ENCODE measurements around the gene INS. TPM values are rescaled to one million over a fixed set of nuclear protein-coding genes. Genes with fewer than 3 reads are reported as not detected.

The INS gene
- total RNA-seq, 4 donors from 2014 or later, result not detected

GRCh38 chr11:2123628-2123960 is 37.4 kb downstream of the INS start:
- TF ChIP-seq EP300 (IDR thresholded peaks at IDR 0.05) (no peak), POLR2AphosphoS5 (IDR thresholded peaks at IDR 0.05) (no peak), POLR2A (IDR thresholded peaks at IDR 0.05; ENCODE audit: low read depth) (no peak), CTCF (IDR thresholded peaks at IDR 0.05) (no peak)
- Histone ChIP-seq H3K27ac (replicated peaks in 1 of 4) (no peak overlapping the region), H3K4me1 (no peaks in the 10 kb centered on the region), H3K9me3 (no peaks in the 10 kb centered on the region), H3K36me3 (no peaks in the 10 kb centered on the region), H3K4me3 (no peak overlapping the region), H3K27me3 (peaks cover 0 to 68% (median 4%) of the 10 kb centered on the region in 4 donors)
- WGBS, result 90% methylated on average over 5 of the region's 7 CpGs
- intact Hi-C loops (cut with DNase I), result no loop called here
- no peak for DNase-seq (ENCODE audit: extremely low spot score)

- Histone ChIP-seq H3K4me1 (no peaks in the 10 kb centered on the region), H3K27ac (replicated peaks in 1 of 4) (no peak overlapping the region), H3K9me3 (peaks cover 0 to under 1% (median 0%) of the 10 kb centered on the region in 4 donors), H3K36me3 (no peaks in the 10 kb centered on the region), H3K27me3 (peaks cover 0 to 63% (median 4%) of the 10 kb centered on the region in 4 donors), H3K4me3 (no peak overlapping the region)
- 87% methylated on average over 8 of the region's 13 CpGs for WGBS
- TF ChIP-seq POLR2A (IDR thresholded peaks at IDR 0.05; ENCODE audit: low read depth) (no peak), CTCF (IDR thresholded peaks at IDR 0.05) (no peak), EP300 (IDR thresholded peaks at IDR 0.05) (no peak), POLR2AphosphoS5 (IDR thresholded peaks at IDR 0.05) (no peak)
- intact Hi-C loops (cut with DNase I), result no loop called here
- no peak for DNase-seq (ENCODE audit: extremely low spot score)
Measured at GRCh38 chr11:2122907-2123627, 37.9 kb downstream of the INS start.

GRCh38 chr11:2122222-2122906 is 38.6 kb downstream of the INS start:
- TF ChIP-seq POLR2A (IDR thresholded peaks at IDR 0.05; ENCODE audit: low read depth) (no peak), EP300 (IDR thresholded peaks at IDR 0.05) (no peak), CTCF (IDR thresholded peaks at IDR 0.05) (no peak), POLR2AphosphoS5 (IDR thresholded peaks at IDR 0.05) (no peak)
- DNase-seq (ENCODE audit: extremely low spot score), result no peak
- Histone ChIP-seq H3K4me3 (no peak overlapping the region), H3K36me3 (no peaks in the 10 kb centered on the region), H3K27ac (replicated peaks in 1 of 4) (no peak overlapping the region), H3K9me3 (peaks cover 0 to 8% (median 1%) of the 10 kb centered on the region in 4 donors), H3K27me3 (peaks cover 0 to 56% (median 4%) of the 10 kb centered on the region in 4 donors), H3K4me1 (no peaks in the 10 kb centered on the region)
- 53% methylated on average over 17 of the region's 19 CpGs for WGBS
- intact Hi-C loops (cut with DNase I), result no loop called here

GRCh38 chr11:2121227-2122130 is 39.5 kb downstream of the INS start:
- no peaks in the 10 kb centered on the region for H3K36me3 ChIP-seq
- H3K9me3 ChIP-seq, result peaks cover 0 to 16% (median 7%) of the 10 kb centered on the region in 4 donors
- no peak overlapping the region for H3K27ac ChIP-seq (replicated peaks in 1 of 4)
- no peak overlapping the region for H3K4me3 ChIP-seq
- intact Hi-C loops (cut with DNase I), result no loop called here
- TF ChIP-seq EP300 (IDR thresholded peaks at IDR 0.05) (no peak), POLR2AphosphoS5 (IDR thresholded peaks at IDR 0.05) (no peak), CTCF (IDR thresholded peaks at IDR 0.05) (no peak), POLR2A (IDR thresholded peaks at IDR 0.05; ENCODE audit: low read depth) (no peak)
- no peak for DNase-seq (ENCODE audit: extremely low spot score)
- peaks cover 0 to 55% (median 4%) of the 10 kb centered on the region in 4 donors for H3K27me3 ChIP-seq
- WGBS, result 82% methylated on average over 20 of the region's 21 CpGs
- H3K4me1 ChIP-seq, result no peaks in the 10 kb centered on the region

Data from esophagus muscularis mucosa (tissue), 4 donors.